ENCODE results near the gene MBP. TPM values are rescaled to one million over a fixed set of nuclear protein-coding genes. Genes with fewer than 3 reads are reported as not detected.

Gene MBP
- total RNA-seq, 1 experiment from 2014 or later: 88.8 TPM

- Histone ChIP-seq H3K4me3 (ENCODE audit: low read depth in 2 of 2, low read length in 2 of 2) (no peak overlapping the region), H3K36me3 (ENCODE audit: control insufficient read depth, insufficient read depth, low read length) (no peaks in the 10 kb centered on the region), H3K4me1 (ENCODE audit: control insufficient read depth, insufficient read depth, low read length) (peaks cover 8% of the 10 kb centered on the region; the same call in 1 of the 2 replicates), H3K9me3 (ENCODE audit: control insufficient read depth, insufficient read depth, low read depth, low read length) (no peaks in the 10 kb centered on the region), H3K27ac (ENCODE audit: low read length) (no peak overlapping the region), H3K27me3 (ENCODE audit: control insufficient read depth, insufficient read depth, low read length) (no peaks in the 10 kb centered on the region)
- in situ Hi-C loops (cut with HindIII; ENCODE audit: low pct_unique_long_range_greater_than_20kb, low sequenced_read_pairs) (no loop called here), intact Hi-C loops (cut with micrococcal nuclease; ENCODE audit: unreplicated experiment) (no loop called here)
- CTCF ChIA-PET: interaction anchor here (1.1 kb wide), 1 partner anchor 19 kb away, joined by 3 read pairs; no protein-coding TSS in a partner anchor
- no TSS peak for BruUV-seq (replicated peaks)
- DNase-seq (ENCODE audit: low read depth, low spot score) (no peak), ATAC-seq (no peak)
- TF ChIP-seq TCF7L2 (IDR thresholded peaks at IDR 0.05; ENCODE audit: low read depth, low read length) (no peak), POLR2AphosphoS5 (IDR thresholded peaks at IDR 0.05; ENCODE audit: low read depth, low read length) (no peak), REST (IDR thresholded peaks at IDR 0.05; ENCODE audit: insufficient read depth in 1 of 2, low read depth in 2 of 2, low read length in 1 of 2) (no peak), SIN3A (IDR thresholded peaks at IDR 0.05; ENCODE audit: borderline replicate concordance, insufficient read depth, low read depth, low read length) (no peak), CTCF (IDR thresholded peaks at IDR 0.05) (no peak)
- POLR2A ChIA-PET: no interaction called here
Measured at GRCh38 chr18:77004555-77005380, 127.8 kb downstream of the MBP start.

- no peak overlapping the region for H3K4me3 ChIP-seq (ENCODE audit: low read depth in 2 of 2, low read length in 2 of 2)
- ATAC-seq: no peak
- H3K27me3 ChIP-seq (ENCODE audit: control insufficient read depth, insufficient read depth, low read length): no peaks in the 10 kb centered on the region
- no peaks in the 10 kb centered on the region for H3K36me3 ChIP-seq (ENCODE audit: control insufficient read depth, insufficient read depth, low read length)
- DNase-seq (ENCODE audit: low read depth, low spot score): no peak
- no peak for TF ChIP-seq CTCF (IDR thresholded peaks at IDR 0.05)
- TF ChIP-seq POLR2AphosphoS5 (IDR thresholded peaks at IDR 0.05; ENCODE audit: low read depth, low read length): no peak
- no peak for TF ChIP-seq SIN3A (IDR thresholded peaks at IDR 0.05; ENCODE audit: borderline replicate concordance, insufficient read depth, low read depth, low read length)
- TF ChIP-seq TCF7L2 (IDR thresholded peaks at IDR 0.05; ENCODE audit: low read depth, low read length): no peak
- no peak for TF ChIP-seq REST (IDR thresholded peaks at IDR 0.05; ENCODE audit: insufficient read depth in 1 of 2, low read depth in 2 of 2, low read length in 1 of 2)
- in situ Hi-C loops (cut with HindIII; ENCODE audit: low pct_unique_long_range_greater_than_20kb, low sequenced_read_pairs) (no loop called here), intact Hi-C loops (cut with micrococcal nuclease; ENCODE audit: unreplicated experiment) (no loop called here)
- ChIA-PET CTCF (no interaction called here), POLR2A (no interaction called here)
- no peak overlapping the region for H3K27ac ChIP-seq (ENCODE audit: low read length)
- H3K4me1 ChIP-seq (ENCODE audit: control insufficient read depth, insufficient read depth, low read length): peaks cover 8% of the 10 kb centered on the region; the same call in 1 of the 2 replicates
- no peaks in the 10 kb centered on the region for H3K9me3 ChIP-seq (ENCODE audit: control insufficient read depth, insufficient read depth, low read depth, low read length)
- no TSS peak for BruUV-seq (replicated peaks)
Measured at GRCh38 chr18:77003316-77003715, 129.3 kb downstream of the MBP start.
